DMS114 treated with DMSO at 0.1 percent for 48 hours (cell line): ENCODE data around the gene ADAM22.
"Not testable (repeated sequence)": the region's sequence is repeated elsewhere in the genome, so short reads cannot be mapped to it uniquely, and the experiment has no call there.

Source experiments
- DNase-seq: peaks from one replicate; lab custom pipeline; 2025; ENCODE audit not compliant: unreplicated experiment; lab: John Stamatoyannopoulos, UW

Gene ADAM22

DNA sequence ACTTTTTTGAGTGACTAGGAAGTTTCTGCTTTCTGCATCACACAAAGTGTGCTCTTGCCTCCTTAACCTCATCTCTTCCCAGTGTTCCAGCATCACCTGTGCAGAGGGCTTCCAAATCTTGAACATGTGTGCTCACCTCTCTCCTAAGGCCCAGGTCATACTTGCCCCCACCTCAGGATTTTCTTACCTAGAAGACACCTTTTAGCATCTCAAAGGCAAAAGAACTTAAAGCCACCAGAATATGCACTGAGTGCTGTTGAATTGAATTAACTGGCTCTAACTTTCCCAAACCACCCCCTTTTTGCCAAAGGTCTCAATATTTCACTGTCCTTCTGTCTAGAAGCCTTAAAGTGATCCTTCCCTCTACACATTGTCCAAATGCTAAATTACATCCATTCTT, 219.3 kb downstream of the ADAM22 start:
- no peak for DNase-seq

DNA sequence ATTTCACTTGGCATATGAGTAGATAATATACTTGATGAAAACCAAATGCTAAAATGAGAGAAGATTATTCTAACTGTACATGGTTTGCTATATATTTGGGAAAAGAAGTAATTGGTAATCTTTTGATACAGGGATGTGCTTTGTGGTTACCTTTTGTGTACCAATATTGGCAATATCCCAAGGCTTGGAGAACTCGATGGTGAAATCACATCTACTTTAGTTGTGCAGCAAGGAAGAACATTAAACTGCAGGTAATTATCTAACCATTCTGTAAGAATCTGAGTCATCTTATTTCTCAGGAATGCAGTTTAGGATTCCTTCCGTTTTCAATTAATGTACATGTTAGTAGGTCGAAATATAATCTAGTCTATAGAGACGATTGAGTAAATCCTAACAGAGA, 221.7 kb downstream of the ADAM22 start:
- no peak for DNase-seq

DNA sequence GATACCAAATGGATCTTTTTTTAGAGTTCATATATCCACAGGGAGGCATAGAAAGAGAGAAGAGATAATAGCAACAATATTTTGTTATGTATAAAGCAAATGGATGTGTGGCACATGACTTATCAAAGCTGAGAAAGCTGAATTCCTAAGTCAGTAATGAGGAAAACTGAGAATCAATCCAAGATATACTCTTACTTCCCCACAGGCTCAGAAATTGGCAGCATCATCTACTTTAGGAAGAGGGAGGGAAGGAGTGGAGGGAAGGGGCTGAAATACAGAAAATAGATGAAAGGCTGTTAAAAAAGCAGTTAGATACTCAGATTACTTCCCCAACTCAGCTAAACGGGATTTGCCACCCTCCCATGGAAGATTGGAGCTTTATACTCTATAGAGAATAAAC, 222.3 kb downstream of the ADAM22 start:
- no peak for DNase-seq

- DNase-seq, result not testable (repeated sequence)
These were observed 225.7 kb downstream of the ADAM22 start for GRCh38 chr7:88159741-88160140.

GRCh38 chr7:88165697-88166096, 231.6 kb downstream of the ADAM22 start:
- DNase-seq, result no peak

GRCh38 chr7:88167223-88167622, 233.2 kb downstream of the ADAM22 start:
- DNase-seq, result no peak

GRCh38 chr7:88167721-88168120, 233.7 kb downstream of the ADAM22 start:
- no peak for DNase-seq

GRCh38 chr7:88169717-88170320, 235.8 kb downstream of the ADAM22 start:
- DNase-seq, result peak; percentile 18

DNA sequence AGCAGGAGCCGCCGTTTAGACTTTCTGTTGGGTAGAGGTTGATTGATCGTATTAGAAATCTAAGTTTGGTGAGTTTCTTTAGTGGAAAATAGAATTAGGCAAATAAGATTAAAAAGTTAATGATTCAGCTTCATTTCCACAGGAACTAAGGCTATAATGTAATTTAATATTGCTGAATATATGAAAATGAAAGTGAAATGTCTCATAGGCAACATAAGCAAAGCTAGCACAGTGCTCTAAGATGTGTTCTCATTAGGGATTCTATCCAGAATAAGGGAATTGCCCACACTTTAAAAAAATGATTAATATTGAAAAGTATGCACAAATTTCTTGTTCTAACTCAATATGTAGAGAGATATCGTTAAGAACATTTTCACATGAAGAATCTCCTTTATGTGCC, 238.8 kb downstream of the ADAM22 start:
- no peak for DNase-seq

DNA sequence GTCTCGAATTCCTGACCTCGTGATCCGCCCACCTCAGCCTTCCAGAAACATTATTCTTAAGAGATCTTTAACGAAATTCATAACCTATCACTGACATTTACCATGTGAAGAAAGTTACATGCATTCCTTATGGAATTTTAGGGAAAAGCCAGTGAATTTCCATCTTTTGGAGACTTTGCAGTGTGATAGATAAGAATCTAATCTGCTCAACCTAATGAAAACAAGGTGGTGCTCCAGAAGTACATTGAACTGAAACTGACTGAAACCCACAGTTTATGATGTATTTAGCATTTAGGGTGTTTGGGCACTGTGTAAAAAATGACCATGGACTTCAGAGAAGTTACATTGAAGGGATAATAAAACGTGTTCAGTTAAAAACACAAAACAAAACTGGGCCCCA, 242.1 kb downstream of the ADAM22 start:
- no peak for DNase-seq

- DNase-seq, result no peak
These were observed 249.0 kb downstream of the ADAM22 start for GRCh38 chr7:88183051-88183450.

GRCh38 chr7:88184848-88185304, 250.8 kb downstream of the ADAM22 start:
- DNase-seq, result no peak

GRCh38 chr7:88185650-88186049, 251.6 kb downstream of the ADAM22 start:
- DNase-seq, result no peak

DNA sequence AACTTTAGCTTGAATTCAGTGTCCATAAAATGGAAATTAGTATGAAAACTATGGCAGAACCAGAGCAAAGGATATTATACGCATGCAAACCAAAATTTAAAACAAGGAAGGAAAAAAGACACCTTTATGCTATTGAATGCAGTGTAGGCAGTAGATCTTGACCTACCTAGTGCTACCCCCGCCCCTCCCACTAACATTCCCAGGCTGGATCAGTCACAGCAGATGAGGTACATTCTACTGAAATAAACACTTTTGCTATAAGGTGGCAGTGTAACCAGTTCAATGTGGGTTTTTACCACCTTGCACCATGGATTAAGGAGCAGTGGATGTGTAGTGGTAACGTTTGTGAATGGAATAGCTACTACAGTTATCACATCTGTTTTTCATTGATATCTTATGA, 257.9 kb downstream of the ADAM22 start:
- DNase-seq, result no peak

DNA sequence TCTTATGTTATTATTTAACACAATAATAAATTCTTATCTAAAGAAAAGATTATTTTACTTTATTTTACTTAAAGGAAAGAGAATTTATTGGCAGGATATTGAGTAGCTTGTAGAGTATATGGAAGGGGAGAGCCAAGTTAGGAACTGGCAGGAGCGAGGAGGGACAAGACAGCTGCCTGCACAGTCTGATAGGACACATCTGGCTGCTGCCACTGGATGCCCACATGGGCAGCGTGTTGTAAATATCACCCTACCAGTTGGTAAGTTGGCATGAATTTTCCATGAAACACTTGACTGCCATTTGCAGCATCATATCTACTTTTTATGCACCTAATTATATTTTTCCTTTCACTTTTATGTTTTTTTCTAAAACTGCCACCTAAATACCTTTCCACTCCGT, 266.2 kb downstream of the ADAM22 start:
- DNase-seq, result no peak

GRCh38 chr7:88200789-88201188, 266.7 kb downstream of the ADAM22 start:
- no peak for DNase-seq

DNA sequence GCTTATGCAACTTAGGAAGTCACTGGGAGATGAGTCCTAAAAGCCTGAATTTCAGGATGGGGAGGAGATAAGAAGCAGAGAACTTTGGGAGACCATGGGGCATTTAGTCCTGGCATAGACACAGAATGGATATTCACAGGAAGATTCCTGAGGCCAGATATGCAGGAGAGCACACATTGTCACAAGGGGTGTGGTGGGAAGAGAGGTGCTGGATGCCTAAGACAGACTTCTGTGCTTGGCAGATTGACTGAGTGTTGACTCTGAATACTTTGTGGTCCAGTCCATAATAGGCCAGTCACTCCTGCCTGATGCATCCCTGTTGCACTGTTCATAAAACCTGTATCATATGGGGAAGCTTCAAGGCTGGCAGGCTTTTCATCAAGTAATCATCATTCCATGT, 267.3 kb downstream of the ADAM22 start:
- no peak for DNase-seq

DNA sequence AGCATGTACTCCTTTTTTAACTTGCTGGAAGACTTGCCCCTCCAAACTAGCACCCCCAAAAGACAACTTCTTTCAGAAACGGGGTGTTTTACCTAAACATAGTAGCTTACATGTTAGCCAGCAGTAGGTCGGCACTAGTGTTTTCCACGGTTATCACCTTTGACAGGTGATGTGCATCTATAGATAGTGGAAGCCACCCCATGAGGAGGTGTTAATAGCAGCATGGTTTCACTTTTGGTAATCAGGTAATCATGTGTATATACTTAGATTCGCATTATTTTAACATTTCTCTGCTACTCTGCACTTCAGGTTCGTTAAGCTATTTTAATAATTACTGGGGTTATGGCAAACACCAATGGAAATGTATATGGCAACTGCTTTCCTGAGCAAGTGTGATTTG, 268.2 kb downstream of the ADAM22 start:
- DNase-seq, result no peak

- DNase-seq, result no peak
These were observed 268.7 kb downstream of the ADAM22 start for GRCh38 chr7:88202799-88203198.

GRCh38 chr7:88203401-88203800, 269.4 kb downstream of the ADAM22 start:
- DNase-seq, result no peak

DNA sequence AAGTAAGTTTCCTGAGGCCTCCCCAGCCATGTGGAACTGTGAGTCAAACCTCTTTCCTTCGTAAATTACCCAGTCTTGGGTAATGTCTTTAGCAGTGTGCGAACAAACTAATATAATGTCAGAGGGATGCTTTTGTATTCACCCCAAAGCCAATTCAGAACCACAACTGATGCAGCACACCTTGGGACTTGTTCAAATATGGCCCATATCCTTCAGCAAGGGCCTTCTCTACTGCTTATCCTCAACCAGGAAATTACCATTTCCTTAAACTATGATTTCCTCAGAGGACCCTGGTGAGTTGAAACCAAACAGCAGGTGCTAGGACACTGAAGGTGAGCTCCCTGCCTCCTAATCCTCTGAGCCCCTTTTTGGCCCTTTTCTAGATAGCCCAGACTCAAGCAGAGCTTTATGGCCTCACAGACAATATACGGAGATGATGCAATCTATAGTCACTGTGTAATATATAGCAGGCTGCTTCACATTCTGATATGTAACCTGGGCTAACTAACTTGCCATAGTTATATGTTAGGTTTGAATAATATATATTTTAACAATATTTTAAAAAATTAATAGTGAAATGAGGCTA, 270.6 kb downstream of the ADAM22 start:
- DNase-seq, result no peak

DNA sequence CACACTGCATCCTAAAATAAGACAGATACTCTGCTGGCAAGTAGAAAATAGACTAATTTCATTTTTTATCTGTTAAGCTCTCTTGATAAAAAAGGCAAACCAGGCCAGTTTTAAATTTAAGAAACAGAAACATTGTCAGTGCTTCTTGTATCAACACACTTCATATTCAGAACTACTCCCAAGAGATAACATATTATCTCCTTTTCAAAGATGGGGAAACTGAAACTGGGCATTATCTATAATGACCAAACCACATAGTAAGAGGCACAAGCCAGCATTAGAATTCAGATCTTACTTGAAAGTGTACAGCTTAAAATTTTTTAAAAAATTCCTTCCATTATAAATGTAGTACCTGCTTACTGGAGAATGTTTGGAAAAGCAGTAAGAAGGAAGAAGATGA, 271.1 kb downstream of the ADAM22 start:
- DNase-seq, result no peak

DNA sequence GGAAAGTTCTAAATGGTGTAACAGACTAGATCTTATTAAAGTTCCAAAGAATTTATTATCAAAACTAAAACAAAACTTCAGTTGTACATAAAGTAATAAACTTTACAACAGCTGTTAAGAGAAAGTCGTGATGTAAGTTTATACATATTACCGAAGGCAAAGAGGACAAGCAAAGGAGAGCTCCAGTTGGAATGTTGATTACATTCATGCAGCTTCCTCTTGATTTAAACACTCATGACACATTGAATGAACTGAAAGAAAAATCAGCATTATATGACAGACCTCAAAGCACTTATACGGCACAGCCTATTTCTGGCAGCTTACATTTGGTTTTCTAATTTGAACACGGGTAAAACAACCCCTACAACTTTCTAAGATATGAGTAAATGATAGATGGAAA, 272.2 kb downstream of the ADAM22 start:
- DNase-seq, result no peak
